Adrenal gland (tissue), 12 donors: ENCODE measurements around the gene TEKT3. TPM values are rescaled to one million over a fixed set of nuclear protein-coding genes. Genes with fewer than 3 reads are reported as not detected.

ENCODE experiments used
- DNase-seq, 7 donors: peaks; one replicate each; pipeline ENCODE4 v3.0.0-alpha.2; 2019 to 2020
- H3K27ac ChIP-seq, 5 donors: fragments of 200-600 bp; sonication (generic) in 4 of 5; 1 replicate in 3 of 5; 2 replicates in 2 of 5; pipeline versions ENCODE4 v1.5.1 to v1.8.0; 2016 to 2020; ENCODE audit warnings: mild to moderate bottlenecking in 1 of 5
- H3K27me3 ChIP-seq: fragments of 200-600 bp; 2 replicates; pipeline ENCODE4 v1.8.0; 2021
- H3K36me3 ChIP-seq, 2 donors: fragments of 200-600 bp; replicated peaks in 1 of 2; 1 replicate in 1 of 2; 2 replicates in 1 of 2; pipeline versions ENCODE4 v1.5.1 to v1.8.0; 2018 to 2022
- H3K4me1 ChIP-seq, 2 donors: fragments of 200-600 bp; replicated peaks in 1 of 2; 1 replicate in 1 of 2; 2 replicates in 1 of 2; pipeline versions ENCODE4 v1.5.1 to v1.8.0; 2018 to 2021
- H3K4me3 ChIP-seq, 4 donors: fragments of 200-600 bp; sonication (generic) in 3 of 4; one replicate each; pipeline ENCODE4 v1.5.1; 2016 to 2018
- H3K9me3 ChIP-seq, 3 donors: fragments of 200-600 bp; sonication (generic) in 1 of 3; replicated peaks in 1 of 3; 1 replicate in 2 of 3; 2 replicates in 1 of 3; pipeline versions ENCODE4 v1.5.1 to v1.8.0; 2016 to 2021
- CTCF ChIP-seq, 6 experiments: fragments of 450-650 bp in 4 of 6; fragments of 200-600 bp in 2 of 6; sonication (generic) in 1 of 6; IDR thresholded peaks; 1 replicate in 5 of 6; 2 replicates in 1 of 6; pipeline versions ENCODE4 v1.5.1 to v1.8.0; 2016 to 2021; ENCODE audit warnings: antibody characterized with exemption in 6 of 6, mild to moderate bottlenecking in 2 of 6, moderate library complexity in 1 of 6
- POLR2A ChIP-seq, 2 donors: fragments of 450-650 bp; IDR thresholded peaks; one replicate each; pipeline ENCODE4 v1.6.1; 2017; ENCODE audit warnings: antibody characterized with exemption in 2 of 2, mild to moderate bottlenecking in 2 of 2, moderate library complexity in 1 of 2
- WGBS, 4 donors: extraction: QIAGEN DNeasy Blood & Tissue Kit in 2 of 4; methylation state at CpG; one replicate each; pipeline versions ENCODE4 v1.1.5 to v1.1.7; 2013 to 2017; 5-methylcytosine and 5-hydroxymethylcytosine counted together
- intact Hi-C, 2 donors: fragments of 100-400 bp; cut with DNase I; formaldehyde crosslinking; loops; one replicate each; pipeline versions ENCODE4 v1.14.1 to v1.15.0; 2022 to 2023
- polyA plus RNA-seq, 3 donors: library from polyadenylated mRNA; stranded (reverse); fragments of 200-250 nt in 2 of 3; fragments of 350-450 nt in 1 of 3; fragmentation: Illumina TruSeq in 1 of 3; extraction: RNeasy Lipid Tissue Mini Kit (QIAGEN cat#74804) in 1 of 3; gene quantifications; one replicate each; pipeline ENCODE4 v1.2.3, GENCODE V29; 2013 to 2014
- total RNA-seq, 9 donors: library from RNA; depleted of rRNA in 4 of 9; stranded (reverse); fragments of >200 nt in 4 of 9; fragments of 120-200 nt in 1 of 9; fragmentation: NEBNext Ultra II Directional in 1 of 9; extraction: Animal tissue kit (Norgen Biotek cat#: 25700) in 1 of 9; gene quantifications; one replicate each; pipeline versions ENCODE4 v1.1.0 to v1.2.4, GENCODE V29; 2013 to 2023
- donor health status: healthy with polysubstance abuse.
- donor health status: Bipolar disorder and iron deficiency.
- donor health status: DM: yes; HTN: yes; CAD: no.
- donor health status: DM: no; HTN: no; CAD: no.
- donor health status: DM: no; HTN: no; CAD: no.
- donor health status: DM: yes; HTN: yes; CAD: no.

The TEKT3 gene
- total and polyA plus RNA-seq, 12 donors, result 0.39 to 5.5 (median 1.2) TPM; not detected in 2

GRCh38 chr17:15332338-15332737 lies 9.1 kb downstream of the TEKT3 start:
- H3K9me3 ChIP-seq, result no peaks in the 10 kb centered on the region
- 38 to 46% (median 40%) methylated on average over 6 of the region's 6 CpGs for WGBS, 4 donors
- peaks cover 4% of the 10 kb centered on the region for H3K27me3 ChIP-seq
- no peak overlapping the region for H3K27ac ChIP-seq
- intact Hi-C loops, result no loop called here
- DNase-seq, result no peak
- no peaks in the 10 kb centered on the region for H3K4me1 ChIP-seq
- TF ChIP-seq CTCF (IDR thresholded peaks at IDR 0.05) (no peak), POLR2A (IDR thresholded peaks at IDR 0.05) (no peak)
- no peak overlapping the region for H3K4me3 ChIP-seq
- no peaks in the 10 kb centered on the region for H3K36me3 ChIP-seq

GRCh38 chr17:15323131-15323530 lies 18.3 kb downstream of the TEKT3 start:
- Histone ChIP-seq H3K27me3 (no peaks in the 10 kb centered on the region), H3K36me3 (no peaks in the 10 kb centered on the region), H3K4me1 (no peaks in the 10 kb centered on the region), H3K4me3 (no peak overlapping the region), H3K27ac (no peak overlapping the region), H3K9me3 (no peaks in the 10 kb centered on the region)
- no peak for TF ChIP-seq POLR2A (IDR thresholded peaks at IDR 0.05)
- no peak for TF ChIP-seq CTCF (IDR thresholded peaks at IDR 0.05)
- intact Hi-C loops, result no loop called here
- no peak for DNase-seq
- 47 to 81% (median 73%) methylated on average over 4 of the region's 4 CpGs for WGBS, 4 donors

GRCh38 chr17:15321556-15322251 lies 19.7 kb downstream of the TEKT3 start:
- Histone ChIP-seq H3K4me3 (no peak overlapping the region), H3K27me3 (no peaks in the 10 kb centered on the region), H3K27ac (no peak overlapping the region), H3K36me3 (no peaks in the 10 kb centered on the region), H3K4me1 (no peaks in the 10 kb centered on the region), H3K9me3 (no peaks in the 10 kb centered on the region)
- intact Hi-C loops, result no loop called here
- DNase-seq, result no peak
- WGBS, 4 donors, result 79 to 94% (median 84%) methylated on average over 6 of the region's 6 CpGs
- no peak for TF ChIP-seq CTCF (IDR thresholded peaks at IDR 0.05)
- TF ChIP-seq POLR2A (IDR thresholded peaks at IDR 0.05), result no peak

GRCh38 chr17:15319452-15320010 lies 21.9 kb downstream of the TEKT3 start:
- intact Hi-C loops, result no loop called here
- Histone ChIP-seq H3K36me3 (no peaks in the 10 kb centered on the region), H3K4me1 (no peaks in the 10 kb centered on the region), H3K27me3 (no peaks in the 10 kb centered on the region), H3K4me3 (no peak overlapping the region), H3K9me3 (no peaks in the 10 kb centered on the region), H3K27ac (no peak overlapping the region)
- TF ChIP-seq POLR2A (IDR thresholded peaks at IDR 0.05), result no peak
- TF ChIP-seq CTCF (IDR thresholded peaks at IDR 0.05), result no peak
- DNase-seq, result no peak
- 51 to 62% (median 56%) methylated on average over 5 of the region's 5 CpGs for WGBS, 4 donors
